Body of pancreas (tissue), 4 donors: ENCODE measurements around the gene IGSF10. TPM values are rescaled to one million over a fixed set of nuclear protein-coding genes. Genes with fewer than 3 reads are reported as not detected.

Experiments
- ATAC-seq: fragments of 150-250 bp; one replicate; pipeline ENCODE4 v1.9.1; 2016
- DNase-seq, 4 donors: peaks; one replicate each; pipeline ENCODE4 v3.0.0-alpha.2; 2019
- H3K27ac ChIP-seq, 4 donors: fragments of 200-600 bp; sonication (generic); 1 replicate in 3 of 4; 2 replicates in 1 of 4; pipeline versions ENCODE4 v1.5.1 to v1.6.1; 2016 to 2019; ENCODE audit warnings: mild to moderate bottlenecking in 1 of 4, mixed read lengths in 1 of 4, moderate library complexity in 1 of 4
- H3K27me3 ChIP-seq, 2 donors: fragments of 200-600 bp; sonication (generic); one replicate each; pipeline ENCODE4 v1.6.0; 2016; ENCODE audit warnings: mild to moderate bottlenecking in 1 of 2
- H3K36me3 ChIP-seq, 2 donors: fragments of 200-600 bp; sonication (generic); replicated peaks in 1 of 2; 2 replicates each; pipeline ENCODE4 v1.5.1; 2016; ENCODE audit warnings: low read depth in 2 of 2; ENCODE audit not compliant: insufficient read depth in 1 of 2
- H3K4me1 ChIP-seq: fragments of 200-600 bp; sonication (generic); one replicate; pipeline ENCODE4 v1.6.0; 2016
- H3K4me3 ChIP-seq, 2 donors: fragments of 200-600 bp; sonication (generic); 1 replicate in 1 of 2; 2 replicates in 1 of 2; pipeline ENCODE4 v1.5.1; 2016 to 2019
- H3K9me3 ChIP-seq, 3 donors: fragments of 200-600 bp; sonication (generic); 1 replicate in 2 of 3; 2 replicates in 1 of 3; pipeline ENCODE4 v1.5.1; 2016
- CTCF ChIP-seq, 7 experiments: fragments of 450-650 bp in 4 of 7; fragments of 200-600 bp in 3 of 7; sonication (generic) in 3 of 7; IDR thresholded peaks; one replicate each; pipeline ENCODE4 v1.5.1; 2016 to 2019; ENCODE audit warnings: antibody characterized with exemption in 7 of 7
- POLR2A ChIP-seq, 3 donors: fragments of 450-650 bp; IDR thresholded peaks; one replicate each; pipeline ENCODE4 v1.6.1; 2016; ENCODE audit warnings: antibody characterized with exemption in 3 of 3, mild to moderate bottlenecking in 2 of 3
- WGBS, 2 donors: methylation state at CpG; one replicate each; pipeline ENCODE4 v1.1.5; 2017; 5-methylcytosine and 5-hydroxymethylcytosine counted together
- intact Hi-C: fragments of 100-400 bp; cut with DNase I; formaldehyde crosslinking; loops from one replicate; pipeline ENCODE4 v1.15.1; 2023
- total RNA-seq, 2 donors: library from RNA; depleted of rRNA; stranded (reverse); fragments of >200 nt; gene quantifications; one replicate each; pipeline ENCODE4 v1.1.0, GENCODE V29; 2016

The IGSF10 gene
- total RNA-seq, 2 donors from 2014 or later = 0.99 to 1.0 TPM

- ATAC-seq (no peak), DNase-seq (no peak)
- H3K4me3 ChIP-seq = no peak overlapping the region
- peaks cover 3% of the 10 kb centered on the region for H3K4me1 ChIP-seq
- 82 to 91% methylated on average over 7 of the region's 7 CpGs for WGBS, 2 donors
- no peaks in the 10 kb centered on the region for H3K27me3 ChIP-seq
- no peaks in the 10 kb centered on the region for H3K36me3 ChIP-seq
- no peaks in the 10 kb centered on the region for H3K9me3 ChIP-seq
- no peak overlapping the region for H3K27ac ChIP-seq
- intact Hi-C loops = no loop called here
- no peak for TF ChIP-seq POLR2A (IDR thresholded peaks at IDR 0.05)
- TF ChIP-seq CTCF (IDR thresholded peaks at IDR 0.05) = no peak
Observed at GRCh38 chr3:151476344-151477018, 15.6 kb upstream of the IGSF10 start.

- H3K36me3 ChIP-seq = no peaks in the 10 kb centered on the region
- H3K4me1 ChIP-seq = no peaks in the 10 kb centered on the region
- intact Hi-C loops = no loop called here
- no peak overlapping the region for H3K4me3 ChIP-seq
- DNase-seq (peak; percentile 60 to 74 (median 65)), ATAC-seq (peak; percentile 89)
- H3K27me3 ChIP-seq = no peaks in the 10 kb centered on the region
- 26 to 34% methylated on average over 9 of the region's 9 CpGs for WGBS, 2 donors
- H3K27ac ChIP-seq = no peak overlapping the region
- H3K9me3 ChIP-seq = no peaks in the 10 kb centered on the region
- TF ChIP-seq POLR2A (IDR thresholded peaks at IDR 0.05) = no peak
- peak; percentile 67 to 90 (median 79) for TF ChIP-seq CTCF (IDR thresholded peaks at IDR 0.05)
Observed at GRCh38 chr3:151468284-151468917, 7.5 kb upstream of the IGSF10 start.

GRCh38 chr3:151467069-151467468, 6.2 kb upstream of the IGSF10 start:
- TF ChIP-seq POLR2A (IDR thresholded peaks at IDR 0.05) (no peak), CTCF (IDR thresholded peaks at IDR 0.05) (no peak)
- ATAC-seq (no peak), DNase-seq (no peak)
- H3K36me3 ChIP-seq = no peaks in the 10 kb centered on the region
- H3K27ac ChIP-seq = no peak overlapping the region
- intact Hi-C loops = no loop called here
- H3K9me3 ChIP-seq = no peaks in the 10 kb centered on the region
- H3K27me3 ChIP-seq = no peaks in the 10 kb centered on the region
- no peak overlapping the region for H3K4me3 ChIP-seq
- no peaks in the 10 kb centered on the region for H3K4me1 ChIP-seq
- 83 to 84% methylated on average over 1 of the region's 1 CpG for WGBS, 2 donors

- Histone ChIP-seq H3K36me3 (no peaks in the 10 kb centered on the region), H3K4me1 (peaks cover 11% of the 10 kb centered on the region), H3K4me3 (no peak overlapping the region), H3K9me3 (no peaks in the 10 kb centered on the region), H3K27ac (no peak overlapping the region), H3K27me3 (peaks cover 0 to 4% of the 10 kb centered on the region in 2 donors)
- DNase-seq (no peak), ATAC-seq (no peak)
- 82% methylated on average over 1 of the region's 1 CpG for WGBS, 2 donors
- TF ChIP-seq POLR2A (IDR thresholded peaks at IDR 0.05) = no peak
- TF ChIP-seq CTCF (IDR thresholded peaks at IDR 0.05) = no peak
- intact Hi-C loops = no loop called here
Observed at GRCh38 chr3:151462991-151463390, 2.1 kb upstream of the IGSF10 start.
